Mammary epithelial cell (primary cell): ENCODE data around the gene GPSM3.

Source experiments
- EZH2 ChIP-seq: IDR thresholded peaks from 2 replicates; pipeline ENCODE4 v1.6.1; 2012; ENCODE audit warnings: low read length, inconsistent platforms, borderline replicate concordance
- TF ChIP-seq, protein P1 (sequence below), 2 donors: IDR thresholded peaks in 1 of 2; conservative IDR thresholded peaks in 1 of 2; 2 replicates each; pipeline ENCODE4 v1.5.1; 2011 to 2012; ENCODE audit warnings: inconsistent platforms in 2 of 2, low read length in 2 of 2, mild to moderate bottlenecking in 2 of 2, control low read depth in 1 of 2, low read depth in 1 of 2; ENCODE audit not compliant: insufficient read depth in 1 of 2; ENCODE audit errors: extremely low read depth in 1 of 2

DNA sequence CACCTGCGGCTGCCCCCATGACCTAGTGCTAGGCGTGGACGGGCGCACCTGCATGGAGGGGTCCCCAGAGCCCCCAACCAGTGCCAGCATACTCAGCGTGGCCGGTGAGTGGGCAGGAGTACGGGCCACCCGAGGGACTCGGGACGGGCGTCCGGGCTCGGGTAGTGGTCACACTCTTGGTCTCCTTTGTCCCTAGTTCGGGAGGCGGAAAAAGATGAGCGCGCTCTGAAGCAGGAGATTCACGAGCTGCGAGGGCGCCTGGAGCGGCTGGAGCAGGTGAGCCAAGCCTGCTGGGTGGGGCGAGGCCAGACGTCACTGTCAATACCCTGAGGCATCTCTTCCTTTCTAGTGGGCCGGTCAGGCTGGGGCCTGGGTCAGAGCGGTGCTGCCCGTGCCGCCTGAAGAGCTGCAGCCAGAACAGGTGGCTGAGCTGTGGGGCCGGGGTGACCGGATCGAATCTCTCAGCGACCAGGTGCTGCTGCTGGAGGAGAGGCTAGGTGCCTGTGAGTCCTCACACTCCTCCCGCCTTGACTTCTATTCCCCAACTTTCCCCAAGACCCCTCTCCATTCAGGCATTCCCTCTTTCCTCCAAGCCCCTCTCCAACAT is 25.2 kb downstream of the GPSM3 start:
- TF ChIP-seq, protein P1, sequence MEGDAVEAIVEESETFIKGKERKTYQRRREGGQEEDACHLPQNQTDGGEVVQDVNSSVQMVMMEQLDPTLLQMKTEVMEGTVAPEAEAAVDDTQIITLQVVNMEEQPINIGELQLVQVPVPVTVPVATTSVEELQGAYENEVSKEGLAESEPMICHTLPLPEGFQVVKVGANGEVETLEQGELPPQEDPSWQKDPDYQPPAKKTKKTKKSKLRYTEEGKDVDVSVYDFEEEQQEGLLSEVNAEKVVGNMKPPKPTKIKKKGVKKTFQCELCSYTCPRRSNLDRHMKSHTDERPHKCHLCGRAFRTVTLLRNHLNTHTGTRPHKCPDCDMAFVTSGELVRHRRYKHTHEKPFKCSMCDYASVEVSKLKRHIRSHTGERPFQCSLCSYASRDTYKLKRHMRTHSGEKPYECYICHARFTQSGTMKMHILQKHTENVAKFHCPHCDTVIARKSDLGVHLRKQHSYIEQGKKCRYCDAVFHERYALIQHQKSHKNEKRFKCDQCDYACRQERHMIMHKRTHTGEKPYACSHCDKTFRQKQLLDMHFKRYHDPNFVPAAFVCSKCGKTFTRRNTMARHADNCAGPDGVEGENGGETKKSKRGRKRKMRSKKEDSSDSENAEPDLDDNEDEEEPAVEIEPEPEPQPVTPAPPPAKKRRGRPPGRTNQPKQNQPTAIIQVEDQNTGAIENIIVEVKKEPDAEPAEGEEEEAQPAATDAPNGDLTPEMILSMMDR (conservative IDR thresholded peaks at IDR 0.05 in 1 of 2, IDR thresholded peaks at IDR 0.05 in 1 of 2; ENCODE audit: extremely low read depth in 1 of 2, insufficient read depth in 1 of 2, low read depth in 1 of 2, low read length in 2 of 2) = no peak
- no peak for TF ChIP-seq EZH2
